ENCODE data around the gene NRL. TPM values are rescaled to one million over a fixed set of nuclear protein-coding genes. Genes with fewer than 3 reads are reported as not detected.

Gene NRL
- total RNA-seq: 0.32 and 0.76 TPM in 2 replicates

DNA sequence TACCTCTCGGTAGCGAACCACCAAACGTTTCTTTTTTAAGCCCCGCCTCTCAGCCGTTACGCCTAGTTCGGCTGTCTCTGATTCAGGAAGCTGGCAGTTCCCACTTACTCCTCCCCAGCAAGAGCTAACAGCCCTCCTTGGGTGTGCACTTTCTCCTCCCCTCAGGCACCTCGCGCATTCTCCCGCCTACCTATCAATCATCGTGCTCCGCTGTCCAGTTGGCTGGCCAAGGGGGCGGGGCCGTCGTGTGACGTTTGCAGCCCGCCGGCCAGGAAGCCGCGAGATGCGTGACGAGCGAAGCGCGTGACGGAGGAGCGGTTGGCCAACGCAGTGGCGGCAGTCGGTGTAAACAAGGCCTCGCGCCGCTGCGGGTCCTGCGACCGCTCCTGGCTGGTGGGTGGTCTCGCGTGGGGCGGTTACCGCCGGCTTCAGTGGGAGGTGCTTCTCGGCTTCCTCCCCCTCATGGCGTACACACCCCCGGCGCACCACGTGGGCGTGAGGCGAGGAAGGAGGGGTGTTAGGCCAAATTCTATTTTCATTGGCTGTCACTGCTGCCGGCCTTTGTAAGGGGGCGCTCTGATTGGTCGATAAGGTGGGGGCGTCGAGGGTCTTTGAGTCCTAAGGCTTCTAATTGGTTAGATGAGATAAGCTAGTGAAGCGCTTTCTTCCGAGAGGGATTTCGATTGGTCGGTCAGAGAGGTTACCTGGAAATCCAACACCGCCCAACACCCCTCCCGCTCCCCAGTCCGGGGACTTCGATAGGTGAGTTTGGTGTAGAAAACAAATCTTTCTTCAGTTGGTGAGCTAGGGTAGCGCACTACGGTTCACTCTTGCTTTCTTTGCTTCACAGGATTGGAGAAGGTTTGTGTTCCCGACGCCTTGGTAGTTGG lies at the start of gene NRL, which contains the start of gene DCAF11:
TSS of gene NRL (minus strand) at position 418 of the 890 bp plus-strand sequence. CDS start 32,101 bp downstream, outside the sequence.
TSS of gene DCAF11 (plus strand) at position 246 of the 890 bp plus-strand sequence. CDS start 818 bp downstream, outside the sequence.

DNA sequence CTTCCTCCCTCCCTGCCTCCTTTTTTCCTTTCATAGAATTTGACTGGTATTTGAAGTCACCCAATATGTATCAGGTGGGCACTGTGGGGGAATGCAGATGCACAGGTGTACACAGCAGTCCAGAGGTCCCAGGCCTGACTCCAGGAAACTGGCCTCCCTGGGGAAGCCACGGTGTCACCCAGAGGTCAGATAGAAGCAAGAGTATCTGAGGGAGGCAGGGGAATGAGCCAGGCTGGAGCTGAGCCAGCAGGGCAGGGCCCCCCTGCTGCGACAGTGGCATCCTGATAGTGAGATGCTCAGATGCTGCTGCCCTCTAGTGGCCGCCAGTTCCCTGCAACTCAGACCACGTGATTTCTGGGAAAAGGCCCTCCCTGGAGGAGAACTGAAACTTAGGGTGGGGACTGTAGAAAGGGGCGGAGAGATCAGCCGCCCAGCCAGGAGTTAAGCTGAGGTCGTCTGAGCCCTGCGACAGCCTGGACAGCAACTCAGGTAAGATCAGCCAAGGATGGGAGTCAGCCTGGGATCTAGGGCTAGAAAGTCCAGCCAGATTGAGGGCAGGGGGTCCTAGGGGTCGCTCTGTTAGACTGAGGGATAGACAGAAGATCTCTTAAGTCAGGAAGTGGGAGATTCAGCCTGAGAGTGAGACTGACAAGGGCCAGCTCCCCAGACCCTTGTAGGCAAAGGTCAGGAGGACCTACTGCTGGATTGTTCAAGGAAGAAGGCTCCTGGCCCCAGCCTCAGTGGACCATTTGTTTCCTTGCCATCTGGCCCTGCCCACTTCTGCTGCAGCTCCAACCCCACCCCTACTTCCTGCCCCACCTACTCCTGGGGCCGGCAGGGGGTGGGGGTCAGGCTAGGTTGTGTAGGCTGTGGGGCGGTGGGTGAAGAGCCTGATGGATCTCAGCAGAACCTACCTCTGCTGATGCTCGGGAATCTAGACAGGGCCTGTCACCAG lies 46.4 kb upstream of the NRL start, which contains the start of gene IRF9:
TSS of gene IRF9 (plus strand) at position 416 of the 955 bp plus-strand sequence. CDS start 880 bp downstream, outside the sequence.

DNA sequence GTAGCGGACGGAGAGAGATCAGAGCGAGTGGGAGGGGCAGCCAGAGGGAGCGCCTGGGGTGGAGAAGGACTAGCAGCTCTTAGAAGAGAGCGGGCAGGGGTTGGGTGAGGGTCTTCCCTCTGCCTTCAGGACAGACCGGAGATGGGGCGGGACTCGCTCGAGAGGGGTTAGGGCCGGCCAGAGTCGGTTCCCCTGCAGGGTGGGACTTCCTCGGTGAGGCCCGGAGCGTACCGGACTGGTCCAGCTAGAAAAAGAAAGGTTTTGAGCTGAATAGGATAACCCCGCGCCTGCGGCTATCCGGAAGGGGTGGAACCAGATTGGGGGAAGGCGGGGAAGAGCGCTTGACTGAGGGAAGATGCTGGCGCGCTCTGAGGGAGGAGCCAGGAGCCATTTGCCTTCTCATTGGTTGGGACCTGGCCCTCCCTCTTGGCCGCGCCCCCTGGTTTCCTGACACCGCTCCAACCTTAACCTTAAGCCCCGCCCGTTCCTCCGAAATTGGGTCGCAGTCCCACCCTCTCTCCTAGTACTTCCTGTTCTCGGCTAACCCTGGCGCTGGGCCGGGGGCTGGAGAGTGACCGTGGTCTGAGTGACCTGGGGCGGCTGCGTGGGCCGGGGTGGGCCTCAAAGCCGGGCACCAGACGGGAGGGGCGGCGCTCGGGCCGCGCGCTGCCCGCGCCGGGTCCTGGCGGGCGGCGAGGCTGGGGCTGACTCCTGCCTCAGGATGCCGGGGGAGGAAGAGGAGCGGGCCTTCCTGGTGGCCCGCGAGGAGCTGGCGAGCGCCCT lies 32.4 kb upstream of the NRL start, which contains the start of gene RNF31:
TSS of gene RNF31 (plus strand) at position 521 of the 783 bp plus-strand sequence. CDS start at position 722, 201 bp downstream.

GRCh38 chr14:24146453-24146977 lies 31.8 kb upstream of the NRL start, which contains the start of gene PSME2:
Gene PSME2, minus strand, starts transcription at chr14:24146610. Its CDS starts 29 bp downstream, at chr14:24146581.

DNA sequence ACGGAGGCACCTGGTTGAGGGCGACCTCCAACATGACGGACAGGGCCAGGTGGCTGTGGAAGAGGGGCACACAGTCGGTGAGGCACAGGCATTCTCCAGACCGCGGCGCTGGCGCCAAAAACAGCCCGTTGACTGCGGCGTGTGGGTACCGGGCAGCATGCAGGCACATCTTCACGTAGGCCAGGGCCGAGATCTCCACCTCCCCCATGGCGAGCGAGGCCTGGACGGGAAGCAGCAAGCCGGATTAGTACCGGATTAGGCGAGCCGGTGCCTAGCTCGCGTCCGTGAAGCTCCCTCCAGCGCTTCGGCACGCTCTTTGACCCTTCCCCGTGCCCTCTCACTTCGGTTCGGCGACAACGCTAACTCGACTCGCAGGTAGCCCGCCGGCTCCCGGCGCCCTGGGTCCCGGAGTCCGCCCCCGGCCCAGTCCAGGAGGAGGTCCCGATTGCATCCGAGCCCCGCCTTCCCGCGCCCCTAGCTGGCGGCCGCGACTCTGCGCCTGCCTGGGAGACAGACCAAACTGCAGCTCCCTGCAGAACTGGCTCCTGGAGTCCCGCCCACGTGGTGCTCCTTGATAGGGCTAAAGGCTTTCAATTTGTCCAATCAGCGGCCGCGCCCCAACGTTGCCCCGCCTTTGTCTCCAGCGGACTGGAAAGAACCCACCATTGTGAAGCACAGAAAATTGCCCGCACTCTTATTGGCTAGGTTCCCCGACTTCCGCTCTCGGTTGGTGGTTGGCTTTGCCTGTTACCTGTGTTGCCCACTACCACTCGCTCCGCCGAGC lies 26.5 kb upstream of the NRL start, which contains the start of gene EMC9:
TSS of gene EMC9 (minus strand) at position 495 of the 784 bp plus-strand sequence. CDS start at position 208, 287 bp downstream.

GRCh38 chr14:24135834-24136683 lies 21.3 kb upstream of the NRL start, which contains the start of gene PSME1:
Gene PSME1, plus strand, starts transcription at chr14:24136194. Its CDS starts 69 bp downstream, at chr14:24136263.

DNA sequence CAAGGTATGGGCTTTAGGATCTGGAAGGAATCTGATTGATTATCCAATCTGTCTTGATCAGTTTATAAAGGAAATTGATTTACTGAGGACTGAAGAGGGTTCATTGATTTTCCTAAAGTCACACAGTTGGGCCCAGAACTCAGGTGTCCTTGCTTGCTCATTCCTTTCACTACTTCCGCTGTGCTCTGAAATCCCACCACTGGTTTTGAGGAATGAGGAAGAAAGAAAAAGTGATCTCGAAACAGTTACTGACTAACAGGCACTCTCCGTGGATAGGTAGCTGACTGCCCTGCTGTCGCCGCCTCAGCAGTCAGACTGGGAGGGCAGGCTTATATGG lies 15.6 kb upstream of the NRL start, which contains the start of gene FITM1:
TSS of gene FITM1 (plus strand) at position 280 of the 337 bp plus-strand sequence. CDS start 905 bp downstream, outside the sequence.

DNA sequence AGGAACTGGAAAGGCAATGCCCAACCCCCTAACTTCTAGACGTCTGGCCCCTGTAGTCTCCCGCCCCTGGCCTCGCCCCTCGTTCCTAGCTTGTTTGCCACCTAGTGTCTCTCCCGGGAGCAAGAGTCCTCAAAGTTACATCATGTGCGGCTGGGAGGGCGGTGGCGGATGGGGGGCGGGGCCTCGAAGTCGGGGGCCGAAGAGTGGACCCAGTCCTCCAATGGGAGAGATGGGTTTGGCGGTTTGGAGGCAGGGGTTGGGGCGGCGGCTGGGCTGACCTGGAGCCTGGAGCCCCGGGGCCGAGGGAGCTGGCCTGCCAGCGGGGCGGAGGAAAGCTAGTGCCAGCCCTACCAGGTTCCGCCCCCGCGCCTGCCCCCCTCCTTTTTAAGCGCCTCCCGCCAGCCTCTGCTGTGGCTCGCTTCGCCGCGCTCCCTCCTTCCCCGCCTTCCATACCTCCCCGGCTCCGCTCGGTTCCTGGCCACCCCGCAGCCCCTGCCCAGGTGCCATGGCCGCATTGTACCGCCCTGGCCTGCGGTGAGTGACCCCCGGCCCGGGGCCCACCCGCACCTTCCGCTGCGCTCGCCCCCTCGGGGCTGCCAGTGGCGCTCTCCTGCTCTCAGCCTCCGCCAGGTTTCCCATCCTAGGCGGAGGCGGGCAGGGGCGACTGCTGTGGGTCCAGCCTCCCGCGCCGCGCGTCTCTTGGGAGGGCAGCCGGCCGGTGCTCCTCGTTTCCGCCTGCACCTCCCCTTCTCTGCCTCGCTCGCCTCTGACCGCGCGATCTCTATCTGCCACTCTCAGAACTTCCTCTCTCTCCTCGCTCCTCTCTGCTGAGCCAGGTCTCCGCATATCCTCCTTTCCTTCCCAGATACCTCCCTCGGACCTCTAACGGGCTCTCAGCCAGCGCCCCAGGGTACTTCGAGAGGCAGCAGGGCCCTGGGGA lies 20.6 kb downstream of the NRL start, which contains the start of gene PCK2:
TSS of gene PCK2 (plus strand) at position 411 of the 940 bp plus-strand sequence. CDS start at position 506, 95 bp downstream.

DNA sequence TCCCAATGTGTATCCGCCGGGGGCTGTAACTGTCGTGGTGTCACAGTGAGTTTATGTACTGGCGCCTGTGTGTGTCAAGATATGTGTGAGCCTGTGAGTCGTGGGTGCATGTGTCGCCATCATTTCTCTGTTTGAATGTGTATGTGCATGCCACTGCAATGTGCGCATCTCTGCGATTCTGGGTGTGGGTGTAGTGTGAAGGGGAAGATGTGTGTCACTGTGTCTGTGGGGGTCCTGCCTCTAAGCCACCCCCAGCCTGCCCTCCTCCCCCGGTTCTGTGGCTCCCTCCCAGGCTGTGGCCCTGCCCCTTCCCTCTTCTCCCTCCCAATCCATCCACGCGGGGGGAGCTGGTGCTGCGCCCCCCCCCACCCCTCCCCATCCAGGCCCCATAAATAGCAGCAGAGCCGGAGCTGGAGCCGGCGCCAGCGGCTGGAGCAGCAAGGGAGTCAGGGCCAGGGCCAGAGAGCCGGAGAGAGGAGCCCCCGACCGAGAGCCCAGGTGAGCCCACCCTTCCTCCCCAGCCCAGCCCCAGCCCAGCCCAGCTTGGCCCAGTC lies 43.5 kb downstream of the NRL start, which contains the start of gene CPNE6:
TSS of gene CPNE6 (plus strand) at position 419 of the 554 bp plus-strand sequence. CDS start 1,375 bp downstream, outside the sequence.

GRCh38 chr14:24051789-24052655 lies 62.7 kb downstream of the NRL start, which contains the start of gene CARMIL3:
Gene CARMIL3, plus strand, starts transcription at chr14:24052009. Its CDS starts 145 bp downstream, at chr14:24052154.

Other genes with a start within 250 kb of the NRL start
- gene DHRS4, start 161.2 kb downstream of the NRL start, total RNA-seq: 50.2 and 51.3 TPM in 2 replicates
- gene DHRS4L2, start 126.0 kb downstream of the NRL start, total RNA-seq: 6.5 and 14.9 TPM in 2 replicates
- gene CARMIL3, start 62.9 kb downstream of the NRL start, total RNA-seq: not detected in 2 replicates
- not detected in 2 replicates for gene CPNE6, start 43.4 kb downstream of the NRL start, total RNA-seq
- gene PCK2, start 20.6 kb downstream of the NRL start, total RNA-seq: 10.4 and 21.4 TPM in 2 replicates
- 43.5 and 91.6 TPM in 2 replicates for gene DCAF11, start 172 bp downstream of the NRL start, total RNA-seq
- gene FITM1, start 15.7 kb upstream of the NRL start, total RNA-seq: under 0.01 TPM in 1 of 2 replicates, not detected in the other
- gene PSME1, start 21.2 kb upstream of the NRL start, total RNA-seq: 105 and 223 TPM in 2 replicates
- gene EMC9, start 26.6 kb upstream of the NRL start, total RNA-seq: 30.5 and 34.3 TPM in 2 replicates
- gene PSME2, start 31.7 kb upstream of the NRL start, total RNA-seq: 88.0 and 158 TPM in 2 replicates
- 37.4 and 47.7 TPM in 2 replicates for gene RNF31, start 32.5 kb upstream of the NRL start, total RNA-seq
- gene IRF9, start 46.3 kb upstream of the NRL start, total RNA-seq: 36.4 and 131 TPM in 2 replicates
- gene REC8, start 57.1 kb upstream of the NRL start, total RNA-seq: 2.6 and 13.4 TPM in 2 replicates
- 33.1 and 43.2 TPM in 2 replicates for gene IPO4, start 73.9 kb upstream of the NRL start, total RNA-seq
- 48.7 and 71.6 TPM in 2 replicates for gene TM9SF1, start 80.5 kb upstream of the NRL start, total RNA-seq
- gene TSSK4, start 90.7 kb upstream of the NRL start, total RNA-seq: not detected in 2 replicates
- 28.3 and 54.1 TPM in 2 replicates for gene CHMP4A, start 98.5 kb upstream of the NRL start, total RNA-seq
- 16.9 and 28.1 TPM in 2 replicates for gene MDP1, start 101.1 kb upstream of the NRL start, total RNA-seq
- 201 and 492 TPM in 2 replicates for gene NEDD8, start 117.4 kb upstream of the NRL start, total RNA-seq
- 81.2 and 135 TPM in 2 replicates for gene GMPR2, start 118.0 kb upstream of the NRL start, total RNA-seq
- gene TINF2, start 127.7 kb upstream of the NRL start, total RNA-seq: 58.2 and 60.7 TPM in 2 replicates
- 0.65 and 0.91 TPM in 2 replicates for gene TGM1, start 148.2 kb upstream of the NRL start, total RNA-seq
- gene RABGGTA, start 156.6 kb upstream of the NRL start, total RNA-seq: 13.2 and 27.3 TPM in 2 replicates
- gene DHRS1, start 184.8 kb upstream of the NRL start, total RNA-seq: 3.6 and 19.0 TPM in 2 replicates
- 22.4 and 26.6 TPM in 2 replicates for gene NOP9, start 184.9 kb upstream of the NRL start, total RNA-seq
- gene CIDEB, start 193.0 kb upstream of the NRL start, total RNA-seq: 0.32 and 3.2 TPM in 2 replicates
- gene LTB4R2, start 195.2 kb upstream of the NRL start, total RNA-seq: 2.6 and 5.0 TPM in 2 replicates
- gene LTB4R, start 196.6 kb upstream of the NRL start, total RNA-seq: 0.65 and 3.0 TPM in 2 replicates
- 20.1 and 36.6 TPM in 2 replicates for gene ADCY4, start 220.1 kb upstream of the NRL start, total RNA-seq
- 5.5 and 6.7 TPM in 2 replicates for gene RIPK3, start 225.0 kb upstream of the NRL start, total RNA-seq